ENCODE results near the gene MAFF. TPM values are rescaled to one million over a fixed set of nuclear protein-coding genes. Genes with fewer than 3 reads are reported as not detected.

The MAFF gene
- total RNA-seq, 1 experiment from 2014 or later, result 5.8 TPM

GRCh38 chr22:38215156-38216038 is 13.6 kb downstream of the MAFF start:
- H2BK15ac ChIP-seq (ENCODE audit: low read depth, low read length), result no peak overlapping the region
- H3K27ac Mint-ChIP-seq, result peak overlapping the region in 2 of 3 experiments; percentile 22 to 61; a peak in 2 of 7 replicates
- H3K23me2 ChIP-seq (ENCODE audit: insufficient read length, low read depth, low read length, poor library complexity, severe bottlenecking), result peaks cover 3% of the 10 kb centered on the region

More at GRCh38 chr22:38215156-38216038, 13.6 kb downstream of the MAFF start:
- no peak overlapping the region for H2BK120ac ChIP-seq (ENCODE audit: low read depth, low read length, poor library complexity, severe bottlenecking)
- H2AK5ac ChIP-seq (ENCODE audit: insufficient read length, low read length), result no peak overlapping the region
- no peak for TF ChIP-seq CTCF (conservative IDR thresholded peaks at IDR 0.05)
- no peak overlapping the region for H2BK5ac ChIP-seq (ENCODE audit: insufficient read length, low read length)
- no peak overlapping the region for H3K56ac ChIP-seq (ENCODE audit: insufficient read length, low read depth, low read length)
- no peak overlapping the region for H3K18ac ChIP-seq (ENCODE audit: insufficient read length, low read depth, low read length)
- H3T11ph ChIP-seq (ENCODE audit: low read length), result no peak overlapping the region
- no peaks in the 10 kb centered on the region for H3K9me3 ChIP-seq (ENCODE audit: control insufficient read depth, low read depth, low read length)
- peaks cover 28 to 45% of the 10 kb centered on the region in 2 experiments for H3K4me1 Mint-ChIP-seq
- DNase-seq, result no peak
- peaks cover 4% of the 10 kb centered on the region; the same call in 1 of the 2 replicates for H3K4me1 ChIP-seq (ENCODE audit: insufficient read depth, low read length)
- H3K27me3 ChIP-seq (ENCODE audit: insufficient read depth, low read length), result no peaks in the 10 kb centered on the region; the same call in 1 of the 2 replicates
- peak overlapping the region; percentile 30 for H3K4me2 ChIP-seq (ENCODE audit: insufficient read depth, insufficient read length, low read length)
- no peak overlapping the region for H2BK20ac ChIP-seq (ENCODE audit: low read depth, low read length, poor library complexity, severe bottlenecking)
- no peaks in the 10 kb centered on the region for H4K20me1 ChIP-seq (ENCODE audit: control insufficient read depth, insufficient read depth, insufficient read length)
- H3K36me3 Mint-ChIP-seq (ENCODE audit: insufficient read depth in 1 of 3, low read depth in 3 of 3), result peaks cover 4 to 8% (median 6%) of the 10 kb centered on the region in 3 experiments
- no peak overlapping the region for H3K23ac ChIP-seq (ENCODE audit: insufficient read length, low read depth, low read length)
- H2BK12ac ChIP-seq (ENCODE audit: insufficient read length, low read depth, low read length), result no peak overlapping the region
- H2AFZ ChIP-seq (ENCODE audit: low read length), result no peak overlapping the region
- H3K4me3 Mint-ChIP-seq, result peak overlapping the region; percentile 45 to 70
- no peaks in the 10 kb centered on the region for H3K79me1 ChIP-seq (ENCODE audit: insufficient read depth, low read depth, low read length, poor library complexity, severe bottlenecking)
- H4K5ac ChIP-seq (ENCODE audit: insufficient read length, low read depth, low read length), result no peak overlapping the region
- no CpG with 5 or more reads among the region's 11 CpGs for WGBS (ENCODE audit: extremely low coverage, insufficient read length, low lambda C conversion rate)
- no peaks in the 10 kb centered on the region for H3K79me2 ChIP-seq (ENCODE audit: insufficient read depth, low read length)
- peaks cover 22% of the 10 kb centered on the region for H3K27me3 Mint-ChIP-seq (ENCODE audit: low read depth)
- peak overlapping the region; percentile 46 for H4K8ac ChIP-seq (replicated peaks; ENCODE audit: insufficient read length, low read depth, low read length)
- H3K27ac ChIP-seq (ENCODE audit: insufficient read length, low read depth, low read length), result no peak overlapping the region
- no peak overlapping the region for H3K4ac ChIP-seq (ENCODE audit: low read depth, low read length)
- H3K9ac ChIP-seq (ENCODE audit: extremely low read depth, insufficient read length, low read length), result no peak overlapping the region
- H3K14ac ChIP-seq (ENCODE audit: insufficient read depth, low read length), result 0 out of 2 replicates have a peak overlapping the region, but pooled peaks have one; percentile 22
- no peak overlapping the region for H4K91ac ChIP-seq (ENCODE audit: insufficient read length, low read depth, low read length)
- peaks cover 0 to 2% of the 10 kb centered on the region in 2 experiments; a peak in 1 of 5 replicates for H3K9me3 Mint-ChIP-seq
